A549 (cell line): ENCODE results near the gene NKX3-2. TPM values are rescaled to one million over a fixed set of nuclear protein-coding genes. Genes with fewer than 3 reads are reported as not detected.

Experiments
- ATAC-seq, 2 experiments: fragments of 200-7000 bp in 1 of 2; fragments of >200 bp in 1 of 2; cut with Nextera tagmentation in 1 of 2; cut with Tn5 transposase in 1 of 2; 3 replicates each; pipeline versions ENCODE4 v1.8.0 to v1.9.1; 2018 to 2020; ENCODE audit warnings: mild to moderate bottlenecking in 1 of 2, moderate library complexity in 1 of 2
- CTCF ChIA-PET: fragments of 300-600 bp; sonication (Branson Sonifier 250); formaldehyde crosslinking; extraction: SDS; loops from one replicate; lab custom pipeline; 2021; ENCODE audit warnings: antibody characterized with exemption, inconsistent platforms; lab: Yijun Ruan, JAX
- POLR2A ChIA-PET: fragments of 350-600 bp; formaldehyde crosslinking; extraction: SDS; loops from one replicate; lab custom pipeline; 2021; ENCODE audit warnings: antibody characterized with exemption, inconsistent platforms; lab: Yijun Ruan, JAX
- DNase-seq, 2 experiments: peaks; one replicate each; pipeline versions ENCODE4 v3.0.0 to v3.0.0-alpha.2; 2011 to 2016; ENCODE audit warnings: low read depth in 1 of 2, low spot score in 1 of 2
- FAIRE-seq: peaks from 2 replicates; lab custom pipeline; 2011; peaks lifted over from hg19 to GRCh38; lab: Jason Lieb, UNC
- H3K27ac ChIP-seq, 2 experiments: fragments of >200 bp; sonication (Bioruptor Twin); formaldehyde crosslinking; 3 replicates each; pipeline ENCODE4 v1.5.1; 2016 to 2017
- H3K4me1 ChIP-seq: fragments of >200 bp; sonication (Bioruptor Twin); formaldehyde crosslinking; 3 replicates; pipeline ENCODE4 v1.6.1; 2016
- H3K4me2 ChIP-seq: fragments of >200 bp; sonication (Bioruptor Twin); formaldehyde crosslinking; 3 replicates; pipeline ENCODE4 v1.6.1; 2016
- H3K4me3 ChIP-seq: fragments of >200 bp; sonication (Bioruptor Twin); formaldehyde crosslinking; 3 replicates; pipeline ENCODE4 v1.5.1; 2016
- H3K9me3 ChIP-seq: fragments of >200 bp; sonication (Bioruptor Twin); formaldehyde crosslinking; 3 replicates; pipeline ENCODE4 v1.6.1; 2016
- CBX8 ChIP-seq: fragments of 200-600 bp; sonication (generic); IDR thresholded peaks from 2 replicates; pipeline ENCODE4 v1.6.1; 2016
- CEBPB ChIP-seq, 2 experiments: fragments of >200 bp in 1 of 2; sonication (Bioruptor Twin) in 1 of 2; formaldehyde crosslinking in 1 of 2; IDR thresholded peaks; 2 replicates each; pipeline ENCODE4 v1.6.1; 2012 to 2016
- CHD4 ChIP-seq: fragments of 200-600 bp; sonication (generic); IDR thresholded peaks from 2 replicates; pipeline ENCODE4 v1.6.1; 2016; ENCODE audit warnings: antibody characterized with exemption, mild to moderate bottlenecking, borderline replicate concordance
- EP300 ChIP-seq, 2 experiments: fragments of >200 bp; sonication (Bioruptor Twin); formaldehyde crosslinking; IDR thresholded peaks; 2 replicates in 1 of 2; 3 replicates in 1 of 2; pipeline ENCODE4 v1.6.1; 2016 to 2017
- FOSL2 ChIP-seq, 2 experiments: fragments of 450-650 bp in 1 of 2; fragments of >200 bp in 1 of 2; sonication (Bioruptor Twin) in 1 of 2; formaldehyde crosslinking; IDR thresholded peaks; 2 replicates each; pipeline versions ENCODE4 v1.5.0 to v1.6.1; 2016 to 2020; ENCODE audit warnings: mild to moderate bottlenecking in 1 of 2, moderate library complexity in 1 of 2
- HDAC2 ChIP-seq: fragments of 200-600 bp; sonication (generic); IDR thresholded peaks from 2 replicates; pipeline ENCODE4 v1.6.1; 2016
- HEYL ChIP-seq: fragments of 250-450 bp; sonication (Bioruptor Pico); IDR thresholded peaks from 2 replicates; pipeline ENCODE4 v1.8.0; 2021; ENCODE audit warnings: mild to moderate bottlenecking, moderate library complexity
- HOXA7 ChIP-seq: fragments of 250-450 bp; sonication (Bioruptor Pico); IDR thresholded peaks from 2 replicates; pipeline ENCODE4 v1.5.0; 2020; ENCODE audit warnings: mild to moderate bottlenecking, moderate library complexity
- HOXB5 ChIP-seq: fragments of 250-450 bp; sonication (Bioruptor Pico); IDR thresholded peaks from 2 replicates; pipeline ENCODE4 v1.5.0; 2020; ENCODE audit warnings: mild to moderate bottlenecking, moderate library complexity
- JUNB ChIP-seq: fragments of >200 bp; sonication (Bioruptor Twin); formaldehyde crosslinking; IDR thresholded peaks from 2 replicates; pipeline ENCODE4 v1.6.1; 2016
- KDM1A ChIP-seq: fragments of 200-600 bp; sonication (generic); IDR thresholded peaks from 2 replicates; pipeline ENCODE4 v1.6.1; 2016; ENCODE audit warnings: low read depth, mild to moderate bottlenecking
- KDM5A ChIP-seq: fragments of 200-600 bp; sonication (generic); IDR thresholded peaks from 2 replicates; pipeline ENCODE4 v1.6.1; 2016; ENCODE audit warnings: antibody characterized with exemption, mild to moderate bottlenecking
- MAFK ChIP-seq: fragments of 450-650 bp; IDR thresholded peaks from 2 replicates; pipeline ENCODE4 v1.6.1; 2014; ENCODE audit not compliant: partially characterized antibody
- MAZ ChIP-seq: fragments of 150-350 bp; IDR thresholded peaks from 2 replicates; pipeline ENCODE4 v1.6.1; 2014; ENCODE audit warnings: antibody characterized with exemption, low read depth, low read length, borderline replicate concordance
- RCOR1 ChIP-seq: fragments of 150-350 bp; IDR thresholded peaks from 2 replicates; pipeline ENCODE4 v1.6.1; 2014; ENCODE audit warnings: antibody characterized with exemption, low read length, low read depth
- RNF2 ChIP-seq: fragments of 200-600 bp; sonication (generic); IDR thresholded peaks from 2 replicates; pipeline ENCODE4 v1.6.1; 2016; ENCODE audit warnings: low read depth, mild to moderate bottlenecking, antibody characterized with exemption, moderate library complexity, borderline replicate concordance
- TFCP2L1 ChIP-seq: fragments of 250-450 bp; sonication (Bioruptor Pico); IDR thresholded peaks from 2 replicates; pipeline ENCODE4 v1.5.0; 2021; ENCODE audit warnings: mild to moderate bottlenecking
- ZFP36 ChIP-seq: fragments of 450-650 bp; IDR thresholded peaks from 2 replicates; pipeline ENCODE4 v1.6.1; 2014; ENCODE audit warnings: borderline replicate concordance; ENCODE audit not compliant: partially characterized antibody
- ZNF302 ChIP-seq: fragments of 250-450 bp; sonication (Bioruptor Pico); IDR thresholded peaks from 2 replicates; pipeline ENCODE4 v1.9.0; 2021; ENCODE audit warnings: inconsistent platforms, mild to moderate bottlenecking, moderate library complexity
- WGBS: methylation state at CpG from one replicate; pipeline ENCODE4 v1.1.6; 2017; ENCODE audit errors: missing lambda C conversion rate; 5-methylcytosine and 5-hydroxymethylcytosine counted together
- polyA plus RNA-seq, 4 experiments: library from polyadenylated mRNA; depleted of rRNA in 3 of 4; stranded (reverse); fragments of >200 nt; fragmentation: RNase III in 1 of 4; extraction: RNeasy Plus Mini Kit Qiagen cat#74134 plus additional on column Dnase treatment in 1 of 4; gene quantifications; 2 replicates in 3 of 4; 3 replicates in 1 of 4; pipeline ENCODE4 v1.2.3, GENCODE V29; 2011 to 2017
- TF ChIP-seq, protein P1 (sequence below): fragments of 200-600 bp; sonication (generic); IDR thresholded peaks from 2 replicates; pipeline ENCODE4 v1.6.1; 2016; ENCODE audit warnings: antibody characterized with exemption, mild to moderate bottlenecking, moderate library complexity
- TF ChIP-seq, protein P2 (sequence below): fragments of 250-450 bp; sonication (Bioruptor Pico); IDR thresholded peaks from 2 replicates; pipeline ENCODE4 v1.5.0; 2021; ENCODE audit warnings: mild to moderate bottlenecking, moderate library complexity, borderline replicate concordance
- TF ChIP-seq, protein P3 (sequence below): IDR thresholded peaks from 2 replicates; pipeline ENCODE4 v1.6.1; 2012
- TF ChIP-seq, protein P4 (sequence below): fragments of 150-350 bp; IDR thresholded peaks from 2 replicates; pipeline ENCODE4 v1.6.1; 2014; ENCODE audit warnings: low read depth, mild to moderate bottlenecking, low read length
- TF ChIP-seq, protein P5 (sequence below): fragments of >200 bp; sonication (Bioruptor Twin); formaldehyde crosslinking; IDR thresholded peaks from 3 replicates; pipeline ENCODE4 v1.6.1; 2016
- TF ChIP-seq, protein P6 (sequence below): fragments of >200 bp; sonication (Bioruptor Twin); formaldehyde crosslinking; IDR thresholded peaks from 2 replicates; pipeline ENCODE4 v1.6.1; 2016

Gene NKX3-2
- polyA plus RNA-seq, 2 of the 4 experiments (the other 2 are of a cell fraction) = 0.06 to 0.44 TPM

DNA sequence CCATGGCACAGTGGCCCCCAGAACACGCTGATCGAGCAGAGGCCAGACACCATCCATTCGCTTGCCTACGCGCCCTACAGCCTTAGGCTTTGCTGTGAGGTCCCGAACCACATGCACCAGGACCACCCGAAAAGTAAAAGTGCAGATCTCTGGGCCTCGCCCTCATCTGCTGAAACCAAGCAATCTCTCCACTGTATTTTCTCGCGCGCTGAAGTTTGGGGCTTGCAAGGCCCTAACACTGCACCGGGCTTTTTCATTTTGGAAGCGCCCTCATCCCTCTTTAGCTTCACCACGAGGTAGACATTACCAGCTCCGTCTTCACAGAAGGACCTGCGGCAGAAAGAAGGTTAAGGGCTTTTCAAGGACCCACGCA, 21.2 kb downstream of the NKX3-2 start:
- peaks cover 6% of the 10 kb centered on the region; the same call in 1 of the 3 replicates for H3K9me3 ChIP-seq
- H3K27ac ChIP-seq = no peak overlapping the region
- H3K4me2 ChIP-seq = no peak overlapping the region
- H3K4me1 ChIP-seq = no peaks in the 10 kb centered on the region
- WGBS = 73% methylated on average over 15 of the region's 17 CpGs
- ChIA-PET POLR2A (no interaction called here), CTCF (interaction anchor here (1.5 kb wide), 1 partner anchor 670 kb away, joined by 4 read pairs; no protein-coding TSS in a partner anchor)
- DNase-seq (no peak), ATAC-seq (no peak), FAIRE-seq (no peak)
- TF ChIP-seq, protein P1, sequence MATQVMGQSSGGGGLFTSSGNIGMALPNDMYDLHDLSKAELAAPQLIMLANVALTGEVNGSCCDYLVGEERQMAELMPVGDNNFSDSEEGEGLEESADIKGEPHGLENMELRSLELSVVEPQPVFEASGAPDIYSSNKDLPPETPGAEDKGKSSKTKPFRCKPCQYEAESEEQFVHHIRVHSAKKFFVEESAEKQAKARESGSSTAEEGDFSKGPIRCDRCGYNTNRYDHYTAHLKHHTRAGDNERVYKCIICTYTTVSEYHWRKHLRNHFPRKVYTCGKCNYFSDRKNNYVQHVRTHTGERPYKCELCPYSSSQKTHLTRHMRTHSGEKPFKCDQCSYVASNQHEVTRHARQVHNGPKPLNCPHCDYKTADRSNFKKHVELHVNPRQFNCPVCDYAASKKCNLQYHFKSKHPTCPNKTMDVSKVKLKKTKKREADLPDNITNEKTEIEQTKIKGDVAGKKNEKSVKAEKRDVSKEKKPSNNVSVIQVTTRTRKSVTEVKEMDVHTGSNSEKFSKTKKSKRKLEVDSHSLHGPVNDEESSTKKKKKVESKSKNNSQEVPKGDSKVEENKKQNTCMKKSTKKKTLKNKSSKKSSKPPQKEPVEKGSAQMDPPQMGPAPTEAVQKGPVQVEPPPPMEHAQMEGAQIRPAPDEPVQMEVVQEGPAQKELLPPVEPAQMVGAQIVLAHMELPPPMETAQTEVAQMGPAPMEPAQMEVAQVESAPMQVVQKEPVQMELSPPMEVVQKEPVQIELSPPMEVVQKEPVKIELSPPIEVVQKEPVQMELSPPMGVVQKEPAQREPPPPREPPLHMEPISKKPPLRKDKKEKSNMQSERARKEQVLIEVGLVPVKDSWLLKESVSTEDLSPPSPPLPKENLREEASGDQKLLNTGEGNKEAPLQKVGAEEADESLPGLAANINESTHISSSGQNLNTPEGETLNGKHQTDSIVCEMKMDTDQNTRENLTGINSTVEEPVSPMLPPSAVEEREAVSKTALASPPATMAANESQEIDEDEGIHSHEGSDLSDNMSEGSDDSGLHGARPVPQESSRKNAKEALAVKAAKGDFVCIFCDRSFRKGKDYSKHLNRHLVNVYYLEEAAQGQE = no peak
- no peak for TF ChIP-seq EP300 (IDR thresholded peaks at IDR 0.05)
- no peak for TF ChIP-seq ZFP36
- no peak for TF ChIP-seq HEYL (CRISPR knock-in tag)
- TF ChIP-seq TFCP2L1 = no peak
- no peak for TF ChIP-seq KDM1A
- no peak for TF ChIP-seq HOXB5 (CRISPR knock-in tag)
- TF ChIP-seq HOXA7 = no peak
- no peak for TF ChIP-seq KDM5A
- TF ChIP-seq MAZ = no peak
- no peak for TF ChIP-seq RCOR1
- TF ChIP-seq CHD4 = no peak
- TF ChIP-seq JUNB = no peak
- TF ChIP-seq CEBPB (IDR thresholded peaks at IDR 0.05) = no peak
- no peak overlapping the region for H3K4me3 ChIP-seq

DNA sequence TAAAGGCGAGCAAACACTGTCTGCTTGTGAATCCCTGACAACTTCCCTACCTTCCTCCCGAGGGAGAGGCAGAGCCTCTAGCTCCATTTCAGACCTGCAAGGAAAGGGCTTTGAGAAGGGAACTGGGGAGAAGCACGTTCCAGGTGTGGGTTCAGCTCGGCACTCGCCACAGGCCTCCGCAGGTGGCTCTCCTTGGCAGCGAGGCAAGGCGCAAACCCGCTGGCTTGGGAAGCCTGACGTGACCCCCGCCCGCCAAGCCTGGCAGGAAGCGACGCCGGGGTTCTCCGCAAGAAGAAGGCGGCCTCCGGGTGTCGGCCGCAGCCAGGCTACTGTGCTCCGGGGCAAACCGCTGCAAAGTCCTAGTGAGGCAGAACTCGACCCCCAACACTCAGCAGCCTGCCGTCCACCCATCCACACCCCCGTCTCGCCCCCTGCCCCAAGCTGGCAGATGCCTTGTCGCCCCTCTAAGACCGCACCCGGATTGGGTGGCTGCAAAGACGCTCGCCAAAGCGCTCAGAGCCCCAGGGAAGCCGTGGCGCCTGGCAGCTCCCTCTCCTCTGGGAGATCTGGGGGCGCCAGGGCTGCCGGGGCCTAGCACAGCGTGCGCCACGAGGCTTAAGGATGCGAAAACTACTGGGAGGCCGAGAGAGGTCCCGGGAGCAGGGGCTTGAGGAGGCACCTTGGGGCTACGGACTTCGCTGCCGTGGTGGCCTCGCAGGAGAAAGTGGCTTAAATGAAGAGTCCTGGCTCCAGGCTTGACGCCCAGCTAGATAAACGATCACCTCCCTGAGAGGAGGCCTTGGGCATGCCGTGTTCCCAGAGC, 21.8 kb downstream of the NKX3-2 start:
- POLR2A ChIA-PET = no interaction called here
- H3K27ac ChIP-seq = no peak overlapping the region
- ATAC-seq (no peak), DNase-seq (no peak), FAIRE-seq (no peak)
- no peak overlapping the region for H3K4me2 ChIP-seq
- peaks cover 6% of the 10 kb centered on the region; the same call in 1 of the 3 replicates for H3K9me3 ChIP-seq
- WGBS = 39% methylated on average over 5 of the region's 49 CpGs
- CTCF ChIA-PET = interaction anchor here (0.9 to 1.5 kb wide), 2 partner anchors 9 to 670 kb away, joined by 3 to 4 read pairs; no protein-coding TSS in a partner anchor
- H3K4me3 ChIP-seq = no peak overlapping the region
- no peaks in the 10 kb centered on the region for H3K4me1 ChIP-seq
- TF ChIP-seq CHD4 (no peak), ZNF302 (CRISPR knock-in tag) (no peak), FOSL2 (IDR thresholded peaks at IDR 0.05) (no peak), FOSL2 (CRISPR knock-in tag; IDR thresholded peaks at IDR 0.05) (no peak), MAFK (no peak), HDAC2 (no peak), CBX8 (no peak), RNF2 (no peak), KDM5A (no peak)
- TF ChIP-seq, protein P2, sequence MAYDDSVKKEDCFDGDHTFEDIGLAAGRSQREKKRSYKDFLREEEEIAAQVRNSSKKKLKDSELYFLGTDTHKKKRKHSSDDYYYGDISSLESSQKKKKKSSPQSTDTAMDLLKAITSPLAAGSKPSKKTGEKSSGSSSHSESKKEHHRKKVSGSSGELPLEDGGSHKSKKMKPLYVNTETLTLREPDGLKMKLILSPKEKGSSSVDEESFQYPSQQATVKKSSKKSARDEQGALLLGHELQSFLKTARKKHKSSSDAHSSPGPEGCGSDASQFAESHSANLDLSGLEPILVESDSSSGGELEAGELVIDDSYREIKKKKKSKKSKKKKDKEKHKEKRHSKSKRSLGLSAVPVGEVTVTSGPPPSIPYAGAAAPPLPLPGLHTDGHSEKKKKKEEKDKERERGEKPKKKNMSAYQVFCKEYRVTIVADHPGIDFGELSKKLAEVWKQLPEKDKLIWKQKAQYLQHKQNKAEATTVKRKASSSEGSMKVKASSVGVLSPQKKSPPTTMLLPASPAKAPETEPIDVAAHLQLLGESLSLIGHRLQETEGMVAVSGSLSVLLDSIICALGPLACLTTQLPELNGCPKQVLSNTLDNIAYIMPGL = no peak
- TF ChIP-seq, protein P3, sequence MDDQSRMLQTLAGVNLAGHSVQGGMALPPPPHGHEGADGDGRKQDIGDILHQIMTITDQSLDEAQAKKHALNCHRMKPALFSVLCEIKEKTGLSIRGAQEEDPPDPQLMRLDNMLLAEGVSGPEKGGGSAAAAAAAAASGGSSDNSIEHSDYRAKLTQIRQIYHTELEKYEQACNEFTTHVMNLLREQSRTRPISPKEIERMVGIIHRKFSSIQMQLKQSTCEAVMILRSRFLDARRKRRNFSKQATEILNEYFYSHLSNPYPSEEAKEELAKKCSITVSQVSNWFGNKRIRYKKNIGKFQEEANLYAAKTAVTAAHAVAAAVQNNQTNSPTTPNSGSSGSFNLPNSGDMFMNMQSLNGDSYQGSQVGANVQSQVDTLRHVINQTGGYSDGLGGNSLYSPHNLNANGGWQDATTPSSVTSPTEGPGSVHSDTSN = no peak
- TF ChIP-seq, protein P4, sequence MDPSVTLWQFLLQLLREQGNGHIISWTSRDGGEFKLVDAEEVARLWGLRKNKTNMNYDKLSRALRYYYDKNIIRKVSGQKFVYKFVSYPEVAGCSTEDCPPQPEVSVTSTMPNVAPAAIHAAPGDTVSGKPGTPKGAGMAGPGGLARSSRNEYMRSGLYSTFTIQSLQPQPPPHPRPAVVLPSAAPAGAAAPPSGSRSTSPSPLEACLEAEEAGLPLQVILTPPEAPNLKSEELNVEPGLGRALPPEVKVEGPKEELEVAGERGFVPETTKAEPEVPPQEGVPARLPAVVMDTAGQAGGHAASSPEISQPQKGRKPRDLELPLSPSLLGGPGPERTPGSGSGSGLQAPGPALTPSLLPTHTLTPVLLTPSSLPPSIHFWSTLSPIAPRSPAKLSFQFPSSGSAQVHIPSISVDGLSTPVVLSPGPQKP = no peak
- TF ChIP-seq, protein P5, sequence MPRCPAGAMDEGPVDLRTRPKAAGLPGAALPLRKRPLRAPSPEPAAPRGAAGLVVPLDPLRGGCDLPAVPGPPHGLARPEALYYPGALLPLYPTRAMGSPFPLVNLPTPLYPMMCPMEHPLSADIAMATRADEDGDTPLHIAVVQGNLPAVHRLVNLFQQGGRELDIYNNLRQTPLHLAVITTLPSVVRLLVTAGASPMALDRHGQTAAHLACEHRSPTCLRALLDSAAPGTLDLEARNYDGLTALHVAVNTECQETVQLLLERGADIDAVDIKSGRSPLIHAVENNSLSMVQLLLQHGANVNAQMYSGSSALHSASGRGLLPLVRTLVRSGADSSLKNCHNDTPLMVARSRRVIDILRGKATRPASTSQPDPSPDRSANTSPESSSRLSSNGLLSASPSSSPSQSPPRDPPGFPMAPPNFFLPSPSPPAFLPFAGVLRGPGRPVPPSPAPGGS = no peak
- TF ChIP-seq, protein P6, sequence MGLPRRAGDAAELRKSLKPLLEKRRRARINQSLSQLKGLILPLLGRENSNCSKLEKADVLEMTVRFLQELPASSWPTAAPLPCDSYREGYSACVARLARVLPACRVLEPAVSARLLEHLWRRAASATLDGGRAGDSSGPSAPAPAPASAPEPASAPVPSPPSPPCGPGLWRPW = no peak
